MM.1S (cell line): ENCODE measurements around the gene ABCB9.
A peak's percentile ranks its signal among the peaks of the same experiment; 100 is the strongest.

ENCODE experiments used
- DNase-seq: peaks from one replicate; pipeline ENCODE4 v3.0.0-alpha.2; 2015
- H2AFZ ChIP-seq: fragments of 300-600 bp; sonication (generic); 2 replicates; pipeline ENCODE4 v1.6.0; 2016; ENCODE audit warnings: antibody characterized with exemption, low read length
- H3F3A ChIP-seq: fragments of 300-600 bp; sonication (generic); 2 replicates; pipeline ENCODE4 v1.6.1; 2016; ENCODE audit warnings: mild to moderate bottlenecking, antibody characterized with exemption, low read length, moderate library complexity, mixed read lengths; ENCODE audit not compliant: insufficient read depth
- H3K27ac ChIP-seq: fragments of 300-600 bp; sonication (generic); 2 replicates; pipeline ENCODE4 v1.5.1; 2016; ENCODE audit warnings: mild to moderate bottlenecking, low read length
- H3K27me3 ChIP-seq: fragments of 300-600 bp; sonication (generic); replicated peaks from 2 replicates; pipeline ENCODE4 v1.6.0; 2016; ENCODE audit warnings: low read length; ENCODE audit not compliant: insufficient read depth
- H3K36me3 ChIP-seq: fragments of 300-600 bp; sonication (generic); replicated peaks from 2 replicates; pipeline ENCODE4 v1.6.1; 2016; ENCODE audit warnings: mild to moderate bottlenecking, low read length, mixed read lengths; ENCODE audit not compliant: insufficient read depth
- H3K4me1 ChIP-seq: fragments of 300-600 bp; sonication (generic); 2 replicates; pipeline ENCODE4 v1.6.1; 2016; ENCODE audit warnings: low read length, mixed read lengths
- H3K4me2 ChIP-seq: fragments of 300-600 bp; sonication (generic); 2 replicates; pipeline ENCODE4 v1.6.0; 2016; ENCODE audit warnings: low read depth, low read length
- H3K4me3 ChIP-seq: fragments of 300-600 bp; sonication (generic); 2 replicates; pipeline ENCODE4 v1.5.1; 2016; ENCODE audit warnings: low read length, mixed read lengths
- H3K79me2 ChIP-seq: fragments of 300-600 bp; sonication (generic); 2 replicates; pipeline ENCODE4 v1.6.1; 2016; ENCODE audit warnings: mixed run types, low read length, mixed read lengths
- H3K9ac ChIP-seq: fragments of 300-600 bp; sonication (generic); 2 replicates; pipeline ENCODE4 v1.6.1; 2016; ENCODE audit warnings: low read length, mixed read lengths
- H3K9me2 ChIP-seq: fragments of 300-600 bp; sonication (generic); replicated peaks from 2 replicates; pipeline ENCODE4 v1.6.1; 2016; ENCODE audit warnings: mild to moderate bottlenecking, low read length, mixed read lengths; ENCODE audit not compliant: insufficient read depth
- H3K9me3 ChIP-seq: fragments of 300-600 bp; sonication (generic); replicated peaks from 2 replicates; pipeline ENCODE4 v1.6.1; 2016; ENCODE audit warnings: mild to moderate bottlenecking, low read length, mixed read lengths; ENCODE audit not compliant: insufficient read depth
- H4K20me1 ChIP-seq: fragments of 300-600 bp; sonication (generic); 2 replicates; pipeline ENCODE4 v1.6.1; 2016; ENCODE audit warnings: mild to moderate bottlenecking, low read length, moderate library complexity, mixed read lengths; ENCODE audit not compliant: insufficient read depth
- CTCF ChIP-seq: fragments of 300-600 bp; sonication (generic); IDR thresholded peaks from 2 replicates; pipeline ENCODE4 v1.5.1; 2016; ENCODE audit warnings: antibody characterized with exemption, low read length, mixed read lengths
- EZH2 ChIP-seq: fragments of 300-600 bp; sonication (generic); optimal IDR thresholded peaks from 2 replicates; pipeline ENCODE3; 2017; ENCODE audit warnings: low read depth, mild to moderate bottlenecking, antibody characterized with exemption, low read length, mixed read lengths
- EZH2phosphoT487 ChIP-seq: fragments of 300-600 bp; sonication (generic); IDR thresholded peaks from 2 replicates; pipeline ENCODE4 v1.6.1; 2018; ENCODE audit warnings: antibody characterized with exemption, low read length

Gene ABCB9

GRCh38 chr12:122977153-122977552 is 10.9 kb upstream of the ABCB9 start:
- Histone ChIP-seq H3K4me1 (no peaks in the 10 kb centered on the region), H3K4me2 (no peak overlapping the region), H3K9ac (no peak overlapping the region), H3F3A (0 out of 2 replicates have a peak, but pooled peaks cover 2% of the 10 kb centered on the region), H3K27me3 (no peaks in the 10 kb centered on the region), H2AFZ (no peak overlapping the region), H3K9me2 (no peaks in the 10 kb centered on the region), H3K27ac (no peak overlapping the region), H3K4me3 (no peak overlapping the region), H3K9me3 (no peaks in the 10 kb centered on the region), H4K20me1 (no peaks in the 10 kb centered on the region), H3K36me3 (no peaks in the 10 kb centered on the region), H3K79me2 (peaks cover 38% of the 10 kb centered on the region)
- DNase-seq = no peak
- TF ChIP-seq EZH2phosphoT487 = no peak
- TF ChIP-seq CTCF = no peak
- TF ChIP-seq EZH2 = no peak

- no peak overlapping the region for H3K9ac ChIP-seq
- no peak for DNase-seq
- H3K9me3 ChIP-seq = no peaks in the 10 kb centered on the region
- no peaks in the 10 kb centered on the region for H3K36me3 ChIP-seq
- no peak overlapping the region for H3K4me2 ChIP-seq
- H3K4me3 ChIP-seq = no peak overlapping the region
- no peaks in the 10 kb centered on the region for H3K9me2 ChIP-seq
- H3F3A ChIP-seq = 0 out of 2 replicates have a peak, but pooled peaks cover 2% of the 10 kb centered on the region
- no peaks in the 10 kb centered on the region for H4K20me1 ChIP-seq
- TF ChIP-seq EZH2phosphoT487 (no peak), CTCF (no peak), EZH2 (no peak)
- no peak overlapping the region for H3K27ac ChIP-seq
- no peaks in the 10 kb centered on the region for H3K4me1 ChIP-seq
- H2AFZ ChIP-seq = no peak overlapping the region
- peaks cover 32% of the 10 kb centered on the region for H3K79me2 ChIP-seq
- H3K27me3 ChIP-seq = no peaks in the 10 kb centered on the region
These were observed 10.3 kb upstream of the ABCB9 start for GRCh38 chr12:122976648-122976975.

GRCh38 chr12:122975790-122976647 is 9.8 kb upstream of the ABCB9 start:
- Histone ChIP-seq H3K27me3 (no peaks in the 10 kb centered on the region), H3K9me3 (no peaks in the 10 kb centered on the region), H3F3A (0 out of 2 replicates have a peak, but pooled peaks cover 2% of the 10 kb centered on the region), H3K4me1 (no peaks in the 10 kb centered on the region), H3K4me3 (peak overlapping the region; percentile 93), H3K9ac (peak overlapping the region; percentile 99), H3K79me2 (peaks cover 26% of the 10 kb centered on the region), H3K36me3 (no peaks in the 10 kb centered on the region), H4K20me1 (no peaks in the 10 kb centered on the region), H3K27ac (peak overlapping the region; percentile 92; the same call in 1 of the 2 replicates), H3K9me2 (no peaks in the 10 kb centered on the region), H2AFZ (0 out of 2 replicates have a peak overlapping the region, but pooled peaks have one; percentile 99), H3K4me2 (peak overlapping the region; percentile 88)
- TF ChIP-seq EZH2phosphoT487 (no peak), EZH2 (no peak), CTCF (no peak)
- DNase-seq = no peak
